ENCODE measurements around the gene TMEM43.
"Not testable (repeated sequence)": the region's sequence is repeated elsewhere in the genome, so short reads cannot be mapped to it uniquely, and the experiment has no call there.

Gene TMEM43

DNA sequence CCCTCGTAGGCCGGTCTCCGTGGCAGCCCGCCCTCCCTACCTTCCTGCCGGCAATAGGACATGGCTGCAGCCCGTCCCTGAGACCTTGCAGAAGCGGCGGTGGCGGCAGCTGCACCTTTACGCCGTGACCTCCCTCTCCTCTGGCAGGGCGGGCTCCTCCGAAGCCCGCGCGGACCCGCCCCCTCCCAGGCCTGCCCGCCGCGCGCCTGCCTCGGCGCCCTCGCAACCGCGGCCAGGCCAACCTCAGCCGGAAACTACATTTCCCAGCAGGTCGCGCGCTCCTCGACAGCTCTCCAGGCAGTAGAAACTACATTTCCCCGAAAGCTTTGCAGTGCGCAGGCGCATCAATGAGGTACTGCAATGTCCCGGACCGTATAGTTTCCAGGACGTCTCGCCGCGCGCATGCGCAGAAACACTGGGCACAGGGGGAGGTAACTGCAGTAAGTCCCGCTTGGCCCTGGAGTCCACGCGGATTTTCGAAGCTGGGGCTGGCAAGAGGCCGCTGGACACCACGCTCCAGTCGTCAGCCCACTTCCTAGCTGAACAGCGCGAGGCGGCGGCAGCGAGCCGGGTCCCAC, at the start of gene TMEM43, which contains the start of gene CHCHD4:
TSS of gene TMEM43 (plus strand) at position 438 of the 578 bp plus-strand sequence. CDS start 142 bp downstream, outside the sequence.
TSS of gene CHCHD4 (minus strand) at position 256 of the 578 bp plus-strand sequence. CDS start at position 62, 194 bp downstream.
- peak; percentile 99 for DNase-seq (ENCODE audit: low spot score)

- not testable (repeated sequence) for DNase-seq (ENCODE audit: low spot score)
Measured at GRCh38 chr3:14075233-14075632, 49.6 kb upstream of the TMEM43 start.

GRCh38 chr3:14077310-14077709, 47.5 kb upstream of the TMEM43 start:
- DNase-seq (ENCODE audit: low spot score) = no peak

DNA sequence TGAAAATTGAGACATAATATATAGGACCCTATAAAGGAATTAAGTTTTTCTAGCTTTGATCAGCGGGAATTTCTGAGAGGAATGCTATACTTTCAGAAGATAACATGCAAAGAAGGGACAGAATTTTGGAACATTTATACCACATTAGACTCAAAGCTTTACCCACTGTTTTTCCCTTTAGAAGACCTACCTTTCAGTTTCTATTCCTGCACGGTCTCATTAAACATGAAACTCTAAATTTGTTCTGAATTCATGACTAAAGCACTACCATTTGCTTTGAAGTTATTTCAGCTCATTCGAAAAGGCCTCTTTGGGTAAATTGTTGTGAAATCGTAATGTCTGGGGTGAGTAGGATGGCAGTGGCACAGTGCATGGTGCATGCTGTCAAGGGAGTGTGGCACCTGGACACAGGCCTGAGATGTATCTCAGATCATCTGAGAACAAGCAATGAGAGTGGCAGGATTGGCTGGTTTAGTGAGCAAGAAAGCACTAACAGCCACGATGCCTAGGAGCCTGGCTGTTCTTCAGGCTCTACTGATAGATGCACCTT, 42.7 kb upstream of the TMEM43 start:
- DNase-seq (ENCODE audit: low spot score) = no peak

GRCh38 chr3:14087461-14087860, 37.4 kb upstream of the TMEM43 start:
- DNase-seq (ENCODE audit: low spot score) = not testable (repeated sequence)

- not testable (repeated sequence) for DNase-seq (ENCODE audit: low spot score)
Measured at GRCh38 chr3:14091959-14092358, 32.9 kb upstream of the TMEM43 start.

DNA sequence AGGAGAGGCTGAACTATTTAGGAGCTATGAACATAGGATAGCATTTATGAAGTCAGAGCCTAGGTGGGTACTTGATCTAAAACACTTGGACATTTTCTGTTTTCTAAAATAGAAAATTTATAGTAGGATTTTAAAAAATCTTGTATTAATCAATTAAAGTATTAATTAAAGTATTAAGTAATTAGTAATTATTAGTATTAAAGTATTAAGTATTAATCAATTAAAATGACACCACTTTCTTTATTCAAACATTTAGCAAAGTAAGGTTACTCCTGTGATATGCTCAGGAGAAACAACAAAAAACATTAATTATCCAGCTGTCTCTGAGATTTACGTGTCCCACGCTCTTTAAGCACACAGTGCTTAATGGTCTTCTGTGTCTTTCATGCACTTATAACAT, 32.4 kb upstream of the TMEM43 start:
- no peak for DNase-seq (ENCODE audit: low spot score)

DNA sequence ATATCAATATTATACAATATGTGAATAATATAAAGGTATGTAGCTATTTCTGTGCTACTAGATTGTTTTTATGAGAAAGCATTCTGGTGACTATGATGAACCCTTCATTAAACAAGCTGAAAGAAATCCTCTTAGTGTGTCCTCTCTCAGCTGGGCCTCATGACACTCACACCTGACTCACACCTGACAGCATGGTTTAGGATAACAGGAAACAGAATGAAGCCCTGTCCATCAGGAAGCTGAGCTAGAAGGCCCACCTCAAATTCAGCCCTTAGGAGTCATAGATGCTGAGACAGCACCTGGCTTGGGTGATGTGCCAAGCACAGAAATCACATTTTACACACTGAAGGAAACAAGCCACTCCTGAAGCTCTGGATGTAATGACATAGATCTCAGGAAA, 31.0 kb upstream of the TMEM43 start:
- DNase-seq (ENCODE audit: low spot score) = no peak

- DNase-seq (ENCODE audit: low spot score) = no peak
Measured at GRCh38 chr3:14096742-14097141, 28.1 kb upstream of the TMEM43 start.

DNA sequence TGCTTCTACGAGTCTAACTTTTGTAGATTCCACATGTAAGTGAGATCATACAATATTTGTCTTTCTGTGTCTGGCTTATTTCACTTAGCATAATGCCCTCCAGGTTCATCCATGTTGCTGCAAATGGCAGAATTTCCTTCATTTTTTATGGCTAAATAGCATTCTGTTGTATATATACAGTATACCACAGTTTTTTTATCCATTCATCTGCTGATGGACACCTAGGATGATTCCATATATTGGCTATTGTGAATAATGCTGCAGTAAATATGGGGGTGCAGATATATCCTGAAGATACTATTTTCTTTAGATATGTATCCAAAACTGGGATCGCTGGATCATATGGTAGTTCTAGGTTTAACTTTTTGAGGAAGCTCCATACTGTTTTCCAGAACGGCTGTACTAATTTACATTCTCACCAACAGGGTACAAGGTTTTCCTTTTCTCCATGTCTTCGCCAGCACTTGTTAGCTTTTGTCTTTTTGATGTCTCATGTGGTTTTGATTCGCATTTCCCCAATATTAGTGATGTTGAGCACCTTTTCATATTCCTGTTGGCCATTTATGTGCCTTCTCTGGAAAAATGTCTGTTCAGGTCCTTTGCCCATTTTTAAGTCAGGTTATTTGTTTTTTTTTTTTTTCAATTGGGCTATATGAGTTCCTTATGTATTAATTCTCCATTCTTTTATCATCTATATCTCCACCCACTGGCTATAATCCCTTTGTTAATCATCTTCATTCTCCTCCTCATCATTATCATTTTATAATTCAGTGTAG, 27.0 kb upstream of the TMEM43 start:
- DNase-seq (ENCODE audit: low spot score) = no peak

DNA sequence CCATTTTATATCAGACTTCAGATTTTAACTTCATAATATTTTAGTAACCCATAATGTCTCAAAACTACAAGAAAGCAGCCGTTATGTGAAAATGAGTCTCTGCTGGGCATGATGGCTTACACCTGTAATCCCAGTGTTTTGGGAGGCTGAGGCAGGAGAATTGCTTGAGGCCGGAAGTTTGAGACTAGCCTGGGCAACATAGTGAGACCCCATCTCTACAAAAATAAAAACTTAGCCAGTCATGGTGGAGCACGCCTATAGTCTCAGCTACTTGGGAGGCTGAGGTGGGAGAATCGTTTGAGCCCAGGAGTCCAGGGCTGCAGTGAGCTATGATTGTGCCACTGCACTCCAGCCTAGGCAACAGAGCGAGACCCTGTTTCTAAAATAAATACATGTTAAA, 15.0 kb upstream of the TMEM43 start:
- not testable (repeated sequence) for DNase-seq (ENCODE audit: low spot score)

DNA sequence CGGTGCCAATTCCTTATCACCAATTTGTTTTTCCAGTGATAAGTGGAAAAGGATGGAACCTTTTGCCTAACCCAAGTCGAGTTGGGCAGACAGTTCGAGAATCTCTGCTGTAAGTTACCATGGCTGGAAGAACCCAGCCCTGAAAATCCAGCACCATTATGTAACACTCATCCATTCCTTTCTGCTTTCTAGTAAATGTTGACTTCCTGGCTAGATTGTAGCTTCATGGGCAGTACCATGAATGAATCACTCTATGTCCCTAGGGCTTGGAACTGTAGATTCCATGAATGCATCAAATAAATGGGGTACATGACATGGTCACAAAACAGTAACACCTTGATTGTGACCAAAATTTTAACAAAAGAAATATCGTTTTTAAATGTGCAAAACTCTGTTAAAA, 14.2 kb upstream of the TMEM43 start:
- DNase-seq (ENCODE audit: low spot score) = no peak

DNA sequence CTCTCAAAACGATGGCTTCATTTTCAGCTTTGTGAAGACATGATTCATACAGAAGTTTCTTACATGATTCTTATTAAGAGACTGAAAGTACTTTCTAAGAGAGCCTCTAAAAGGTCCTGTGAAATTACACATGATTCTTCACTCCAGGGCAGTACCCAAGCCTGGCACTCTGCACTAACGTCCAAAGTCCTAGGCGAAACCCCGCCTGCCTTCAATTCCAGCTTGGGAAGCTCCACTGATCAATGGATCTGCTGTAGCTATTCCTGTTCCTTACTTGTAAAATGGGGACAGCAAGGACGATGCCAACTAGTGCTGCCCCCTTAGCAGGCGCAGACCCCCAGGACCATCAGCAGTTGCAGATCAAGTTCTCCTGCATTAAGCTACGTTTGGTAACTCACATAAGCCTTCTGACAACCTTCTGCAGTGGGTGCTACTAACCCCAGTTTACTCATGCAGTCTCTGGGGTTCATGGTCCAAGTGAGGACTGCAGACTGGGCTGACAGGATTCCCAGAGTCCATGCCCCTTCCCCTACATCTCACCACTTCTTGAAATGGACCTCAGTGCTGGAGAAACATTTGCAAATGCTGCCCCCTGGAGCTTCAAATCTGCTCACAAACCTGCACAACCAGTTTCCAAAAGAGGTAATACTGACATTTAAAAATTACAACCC, 10.8 kb upstream of the TMEM43 start:
- DNase-seq (ENCODE audit: low spot score) = no peak

- DNase-seq (ENCODE audit: low spot score) = no peak
Measured at GRCh38 chr3:14117468-14118399, 7.1 kb upstream of the TMEM43 start.

DNA sequence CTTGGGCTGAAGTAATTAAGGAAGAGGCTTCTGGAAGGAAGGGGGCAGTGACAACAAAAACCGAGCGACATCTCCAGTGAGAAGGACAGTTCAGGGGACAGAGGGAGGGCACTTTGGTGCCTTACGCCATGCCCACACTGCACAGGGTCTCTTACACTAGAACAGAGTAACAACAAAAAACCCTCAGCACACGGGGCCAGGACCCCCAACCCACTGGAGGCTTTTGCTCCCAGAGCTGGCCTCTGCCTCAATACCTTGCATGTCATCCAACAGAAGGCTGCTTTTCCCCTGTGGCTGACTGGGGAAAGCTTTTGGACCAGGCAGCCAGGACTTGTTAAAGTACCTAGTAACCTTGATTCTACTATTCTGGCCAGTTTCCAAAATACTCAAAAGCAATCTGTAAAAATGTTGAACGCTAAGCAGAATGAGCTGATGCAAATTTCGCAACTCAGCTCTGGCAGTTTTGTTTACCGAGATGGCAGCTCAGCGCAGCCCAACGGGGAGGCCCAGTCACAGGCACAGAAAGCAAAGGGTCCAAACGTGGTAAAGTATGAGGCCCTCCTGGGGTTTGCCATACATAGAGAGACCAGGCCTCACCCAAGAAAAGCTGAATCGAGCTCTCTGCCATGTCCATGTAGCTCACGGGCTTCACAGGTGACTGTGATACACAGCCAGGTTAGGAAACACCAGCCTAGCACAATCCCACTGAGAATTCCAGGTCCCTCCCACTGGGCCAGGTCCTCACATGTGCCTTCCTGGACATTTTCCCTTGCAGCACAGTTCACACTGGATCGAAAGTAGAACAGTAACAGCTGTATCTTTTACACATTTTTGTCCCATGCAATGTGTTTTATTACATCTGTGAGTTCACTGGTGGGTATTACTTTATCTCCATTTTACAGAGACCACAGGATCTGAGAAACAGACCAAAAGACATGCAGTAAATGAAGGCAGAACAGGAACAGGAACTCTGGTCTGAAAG, 6.2 kb upstream of the TMEM43 start:
- DNase-seq (ENCODE audit: low spot score) = no peak

GRCh38 chr3:14119651-14120050, 5.2 kb upstream of the TMEM43 start:
- DNase-seq (ENCODE audit: low spot score) = no peak

DNA sequence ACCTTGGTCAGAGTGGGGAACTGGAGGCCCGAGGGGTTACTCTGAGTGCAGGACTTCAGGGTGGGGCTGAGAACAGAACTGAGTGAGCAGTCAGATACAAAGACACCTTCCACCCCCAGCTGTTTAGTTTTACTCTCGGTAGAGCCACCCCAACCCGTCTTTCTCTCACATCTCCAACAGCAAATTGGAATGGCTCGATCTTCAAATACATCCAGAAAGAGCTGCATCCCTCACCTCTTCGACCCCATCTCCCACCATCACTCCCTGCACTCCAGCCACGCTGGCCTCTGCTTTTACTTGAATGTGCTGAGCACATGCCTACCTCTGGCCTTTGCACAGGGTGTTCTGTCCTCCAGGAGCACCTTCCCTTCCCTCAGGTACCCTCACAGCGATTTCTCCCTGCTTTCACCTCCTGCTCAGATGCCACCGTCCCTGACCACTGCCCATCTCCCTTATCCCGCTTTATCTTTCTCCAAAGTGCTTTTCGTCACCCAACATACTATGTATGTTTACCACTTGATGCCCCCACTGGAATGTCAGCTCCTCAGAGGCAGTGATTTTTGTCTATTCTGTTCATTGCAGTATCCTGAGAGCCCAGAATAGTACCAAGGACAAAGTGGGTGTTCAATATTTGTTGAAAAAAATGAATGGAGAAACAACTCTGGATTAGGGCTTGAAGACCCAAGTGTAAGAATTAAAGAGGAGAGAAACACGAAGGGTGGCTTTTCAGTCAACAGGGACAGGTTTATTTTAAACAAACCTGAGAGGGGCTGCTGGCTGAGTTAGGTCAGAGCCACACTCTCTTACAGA, 4.5 kb upstream of the TMEM43 start:
- no peak for DNase-seq (ENCODE audit: low spot score)

DNA sequence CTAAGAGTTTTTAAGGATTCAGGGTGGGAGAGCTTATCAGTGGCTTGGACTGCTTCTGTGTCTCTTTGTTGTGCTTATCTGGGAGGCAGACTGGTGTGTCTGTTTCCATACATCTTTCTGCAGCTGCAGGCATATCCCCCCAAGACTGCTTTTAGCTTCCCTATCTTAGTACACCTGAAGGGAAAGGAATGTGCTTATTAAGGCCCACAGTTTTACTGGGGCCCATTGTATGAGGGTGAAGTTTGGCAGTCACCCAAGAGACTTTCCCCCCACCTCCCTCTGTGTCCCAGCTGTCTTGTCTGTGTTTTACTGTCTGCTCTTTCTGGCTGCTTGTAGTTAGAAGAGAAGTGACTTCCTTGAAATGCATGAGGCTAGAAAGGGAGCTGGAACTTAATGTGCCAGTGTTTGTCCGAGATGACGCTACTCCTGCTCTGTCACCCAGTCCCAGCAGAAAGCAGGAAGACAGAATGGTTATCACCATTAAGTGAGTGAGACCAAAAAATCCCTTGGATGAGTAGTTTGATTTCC, 3.9 kb upstream of the TMEM43 start:
- DNase-seq (ENCODE audit: low spot score) = not testable (repeated sequence)

DNA sequence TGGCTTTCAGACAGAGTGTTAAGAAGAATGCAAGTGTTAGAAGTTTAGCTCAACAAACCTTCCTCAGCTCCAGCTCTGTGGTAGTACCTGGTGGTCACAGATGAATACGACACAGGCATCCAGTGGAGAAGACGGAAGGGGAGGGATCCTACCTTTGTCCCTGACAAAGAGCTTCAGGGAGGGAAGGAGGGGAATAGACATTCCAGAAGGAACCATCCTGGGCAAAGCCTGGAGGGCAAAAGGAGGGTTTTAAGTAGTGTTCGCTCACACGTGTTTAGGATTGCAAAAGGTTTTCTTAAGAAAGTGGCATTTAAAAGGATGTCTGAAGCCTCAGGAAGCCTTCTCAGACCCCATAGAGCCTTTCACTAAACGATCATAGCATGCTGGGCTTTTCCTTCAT, 3.0 kb upstream of the TMEM43 start:
- DNase-seq (ENCODE audit: low spot score) = no peak
